ENCODE results near the gene RPUSD1. TPM values are rescaled to one million over a fixed set of nuclear protein-coding genes. Genes with fewer than 3 reads are reported as not detected.

RPUSD1 gene
- total RNA-seq, 1 donor from 2014 or later = 27.4 TPM

DNA sequence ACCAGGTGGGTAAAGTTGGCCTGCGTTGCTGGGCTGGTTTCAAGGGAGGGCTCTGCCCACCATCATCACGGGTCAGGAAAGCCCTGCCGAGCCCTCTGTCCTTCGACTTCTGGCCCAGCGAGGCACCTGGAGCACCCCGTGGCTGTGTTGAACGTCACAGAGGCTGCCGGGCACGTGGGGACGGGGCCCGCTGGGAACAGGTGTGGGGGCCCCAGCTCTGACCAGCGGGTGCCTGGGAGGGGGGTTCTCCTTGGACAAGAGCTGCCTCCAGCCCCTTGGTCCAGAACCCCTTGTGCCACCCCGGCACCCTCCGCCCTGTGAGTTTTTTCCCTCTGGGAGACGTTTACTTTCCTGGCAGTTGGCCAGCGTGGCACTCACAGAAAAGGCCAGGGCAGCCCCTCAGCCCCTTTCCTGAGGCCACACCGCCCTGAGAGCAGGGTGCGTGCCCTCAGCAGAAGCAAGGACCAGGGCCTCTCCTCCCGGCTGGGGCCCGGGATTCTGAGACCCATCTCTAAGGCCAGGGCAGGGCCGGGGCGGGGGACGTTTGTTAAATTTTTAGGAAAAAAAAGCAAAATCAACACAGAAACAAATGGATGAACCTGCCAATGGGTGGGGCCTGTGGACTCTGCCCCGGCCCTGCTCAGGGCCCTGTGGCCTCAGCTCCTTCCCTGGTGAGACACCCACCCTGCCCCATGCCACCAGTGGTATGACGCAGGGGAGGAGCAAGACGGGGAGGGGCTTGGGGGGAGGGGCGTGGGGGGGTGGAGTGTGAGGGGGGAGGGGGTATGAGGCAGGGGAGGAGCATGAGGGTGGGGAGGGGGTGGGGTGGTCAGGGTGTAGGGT, 43.6 kb upstream of the RPUSD1 start:
- no peak for DNase-seq (ENCODE audit: low read depth)
- H3K36me3 ChIP-seq (ENCODE audit: control insufficient read depth, insufficient read depth, low read length) = no peaks in the 10 kb centered on the region
- no peaks in the 10 kb centered on the region for H3K27me3 ChIP-seq (ENCODE audit: control insufficient read depth, insufficient read depth, low read length)
- TF ChIP-seq, protein P1, sequence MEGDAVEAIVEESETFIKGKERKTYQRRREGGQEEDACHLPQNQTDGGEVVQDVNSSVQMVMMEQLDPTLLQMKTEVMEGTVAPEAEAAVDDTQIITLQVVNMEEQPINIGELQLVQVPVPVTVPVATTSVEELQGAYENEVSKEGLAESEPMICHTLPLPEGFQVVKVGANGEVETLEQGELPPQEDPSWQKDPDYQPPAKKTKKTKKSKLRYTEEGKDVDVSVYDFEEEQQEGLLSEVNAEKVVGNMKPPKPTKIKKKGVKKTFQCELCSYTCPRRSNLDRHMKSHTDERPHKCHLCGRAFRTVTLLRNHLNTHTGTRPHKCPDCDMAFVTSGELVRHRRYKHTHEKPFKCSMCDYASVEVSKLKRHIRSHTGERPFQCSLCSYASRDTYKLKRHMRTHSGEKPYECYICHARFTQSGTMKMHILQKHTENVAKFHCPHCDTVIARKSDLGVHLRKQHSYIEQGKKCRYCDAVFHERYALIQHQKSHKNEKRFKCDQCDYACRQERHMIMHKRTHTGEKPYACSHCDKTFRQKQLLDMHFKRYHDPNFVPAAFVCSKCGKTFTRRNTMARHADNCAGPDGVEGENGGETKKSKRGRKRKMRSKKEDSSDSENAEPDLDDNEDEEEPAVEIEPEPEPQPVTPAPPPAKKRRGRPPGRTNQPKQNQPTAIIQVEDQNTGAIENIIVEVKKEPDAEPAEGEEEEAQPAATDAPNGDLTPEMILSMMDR (IDR thresholded peaks at IDR 0.05; ENCODE audit: insufficient read depth, low read length, severe bottlenecking) = no peak
- FAIRE-seq = no peak
- no peak overlapping the region for H3K4me3 ChIP-seq (ENCODE audit: low read depth, low read length)

DNA sequence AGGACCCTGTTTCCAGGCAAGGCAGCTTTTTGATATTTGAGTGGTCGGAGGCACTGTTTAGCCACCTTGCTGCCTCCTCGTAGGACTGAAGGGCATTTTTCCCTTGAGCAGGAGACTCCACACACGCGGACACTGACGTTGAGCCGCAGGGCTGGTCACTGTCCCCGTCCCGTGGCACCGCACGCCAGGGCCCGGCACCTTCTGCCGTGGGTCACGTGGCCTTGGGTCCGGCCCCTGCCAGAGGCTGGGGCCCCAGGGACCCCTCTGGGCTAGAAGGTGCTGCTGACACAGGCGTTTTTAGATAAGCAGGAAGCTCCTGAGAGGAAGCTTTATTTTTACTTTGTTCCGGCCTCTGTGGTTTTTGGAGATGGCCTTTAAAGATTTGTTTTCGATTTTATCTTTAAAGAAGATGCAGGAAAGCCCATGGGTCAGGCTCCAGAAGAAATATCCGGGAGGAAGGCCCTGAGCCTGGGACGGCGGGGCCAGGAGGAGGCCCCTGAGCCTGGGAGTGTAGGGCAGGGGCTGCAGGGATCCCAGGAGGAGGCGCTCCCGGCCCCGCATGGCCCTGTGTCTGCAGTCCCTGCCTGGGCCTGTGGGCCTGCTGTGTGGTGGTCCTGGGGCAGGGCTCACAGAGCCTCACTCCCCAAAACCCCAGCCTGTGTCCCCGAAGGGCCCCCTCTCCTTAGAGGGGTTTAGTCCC, 42.8 kb upstream of the RPUSD1 start:
- H3K36me3 ChIP-seq (ENCODE audit: control insufficient read depth, insufficient read depth, low read length) = no peaks in the 10 kb centered on the region
- DNase-seq (ENCODE audit: low read depth) = no peak
- no peak for FAIRE-seq

DNA sequence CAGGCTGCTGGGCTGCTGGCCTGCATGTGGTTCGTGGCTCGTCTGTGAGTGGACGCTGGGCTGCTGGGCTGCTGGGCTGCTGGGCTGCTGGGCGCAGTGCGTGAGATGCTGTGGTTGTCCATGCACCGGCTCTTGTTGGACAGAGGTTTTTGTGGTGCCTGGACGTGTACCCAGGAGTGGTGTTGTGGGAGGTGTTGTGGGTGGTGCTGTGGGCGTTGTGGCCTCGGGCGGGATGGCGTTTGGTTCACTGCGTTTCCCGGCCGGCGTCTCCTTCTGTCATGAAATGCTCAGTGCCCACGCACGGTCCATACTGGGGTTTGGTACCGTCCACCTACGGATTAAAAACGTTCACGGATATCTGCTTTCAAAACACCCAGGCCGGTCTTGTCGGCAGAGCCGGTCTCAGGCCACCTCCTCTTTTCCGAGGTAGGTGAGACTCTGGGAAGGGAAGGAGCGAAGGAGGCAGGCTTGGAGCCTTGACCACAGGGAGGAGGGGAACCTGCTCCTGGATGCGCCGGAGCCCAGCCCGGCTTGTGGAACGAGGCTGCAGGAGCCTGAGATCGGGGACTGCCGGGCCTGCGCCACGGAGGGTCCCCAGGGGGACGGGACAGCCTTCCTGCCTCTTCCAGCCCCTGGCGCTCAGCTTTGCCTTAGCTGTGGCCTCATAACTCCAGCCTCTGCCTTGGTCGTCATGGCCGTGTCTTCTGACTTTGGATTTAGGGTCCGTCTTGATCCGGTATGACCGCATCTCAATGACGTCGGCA, 42.1 kb upstream of the RPUSD1 start:
- H3K27me3 ChIP-seq (ENCODE audit: control insufficient read depth, insufficient read depth, low read length) = no peaks in the 10 kb centered on the region
- H3K4me3 ChIP-seq (ENCODE audit: low read depth, low read length) = no peak overlapping the region
- FAIRE-seq (no peak), DNase-seq (ENCODE audit: low read depth) (no peak)
- H3K36me3 ChIP-seq (ENCODE audit: control insufficient read depth, insufficient read depth, low read length) = no peaks in the 10 kb centered on the region
- TF ChIP-seq, protein P1 (IDR thresholded peaks at IDR 0.05; ENCODE audit: insufficient read depth, low read length, severe bottlenecking) = no peak

More for the DNA sequence above, 42.8 kb upstream of the RPUSD1 start:
- TF ChIP-seq, protein P1 (IDR thresholded peaks at IDR 0.05; ENCODE audit: insufficient read depth, low read length, severe bottlenecking) = no peak
- no peaks in the 10 kb centered on the region for H3K27me3 ChIP-seq (ENCODE audit: control insufficient read depth, insufficient read depth, low read length)
- H3K4me3 ChIP-seq (ENCODE audit: low read depth, low read length) = no peak overlapping the region

DNA sequence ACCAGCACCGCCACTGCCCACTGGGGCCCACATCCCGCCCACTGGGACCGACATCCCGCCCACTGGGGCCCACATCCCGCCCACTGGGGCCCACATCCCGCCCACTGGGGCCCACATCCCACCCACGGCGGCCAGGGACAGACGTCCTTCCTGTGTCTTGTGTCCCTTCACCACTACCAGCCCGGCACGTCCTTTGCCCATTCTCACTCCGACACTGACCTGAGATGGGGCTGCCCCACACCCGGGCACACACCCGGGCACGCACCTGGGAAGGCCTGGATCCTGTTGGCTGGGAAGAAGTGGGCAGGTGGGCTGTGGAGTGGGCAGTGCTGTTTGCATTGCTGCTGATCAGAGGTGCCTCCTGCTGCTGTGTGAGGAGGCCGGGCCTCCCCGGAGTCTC, 40.7 kb upstream of the RPUSD1 start:
- no peak for DNase-seq (ENCODE audit: low read depth)

DNA sequence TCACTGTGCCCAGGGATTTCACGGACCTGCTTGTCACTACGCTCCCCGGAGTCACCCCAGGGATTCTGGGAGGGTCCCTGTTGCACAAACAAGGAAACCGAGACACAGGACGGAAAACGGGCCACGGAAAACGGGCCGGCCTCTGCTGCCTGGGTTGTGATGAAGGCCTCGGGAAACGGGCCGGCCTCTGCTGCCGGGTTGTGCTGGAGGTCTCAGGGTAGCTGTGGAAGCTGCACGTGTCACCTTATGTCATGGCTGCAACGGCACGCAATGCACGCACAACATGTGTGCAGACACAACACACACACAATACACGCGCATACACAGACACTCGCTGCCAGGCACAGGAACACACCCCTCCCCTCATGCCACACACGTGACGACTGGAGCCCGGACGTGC, 39.3 kb upstream of the RPUSD1 start:
- no peaks in the 10 kb centered on the region for H3K36me3 ChIP-seq (ENCODE audit: control insufficient read depth, insufficient read depth, low read length)
- FAIRE-seq = no peak
- TF ChIP-seq, protein P1 (IDR thresholded peaks at IDR 0.05; ENCODE audit: insufficient read depth, low read length, severe bottlenecking) = no peak
- H3K27me3 ChIP-seq (ENCODE audit: control insufficient read depth, insufficient read depth, low read length) = no peaks in the 10 kb centered on the region
- H3K4me3 ChIP-seq (ENCODE audit: low read depth, low read length) = no peak overlapping the region
- no peak for DNase-seq (ENCODE audit: low read depth)

More for the DNA sequence above, 40.7 kb upstream of the RPUSD1 start:
- TF ChIP-seq, protein P1 (IDR thresholded peaks at IDR 0.05; ENCODE audit: insufficient read depth, low read length, severe bottlenecking) = no peak
- no peak for FAIRE-seq
- Histone ChIP-seq H3K36me3 (ENCODE audit: control insufficient read depth, insufficient read depth, low read length) (no peaks in the 10 kb centered on the region), H3K27me3 (ENCODE audit: control insufficient read depth, insufficient read depth, low read length) (no peaks in the 10 kb centered on the region), H3K4me3 (ENCODE audit: low read depth, low read length) (no peak overlapping the region)

Measured in bronchial epithelial cell (primary cell).